Esophagus muscularis mucosa (tissue), 3 donors: ENCODE measurements around the gene SPTA1.

Experiments used
- CTCF ChIP-seq, 3 experiments: fragments of 200-600 bp in 2 of 3; fragments of 450-650 bp in 1 of 3; sonication (generic) in 2 of 3; IDR thresholded peaks; one replicate each; pipeline ENCODE4 v1.5.1; 2017 to 2019; ENCODE audit warnings: antibody characterized with exemption in 3 of 3, mild to moderate bottlenecking in 2 of 3, moderate library complexity in 1 of 3
- POLR2AphosphoS5 ChIP-seq, 2 donors: sonication (generic); formaldehyde crosslinking; IDR thresholded peaks; one replicate each; pipeline ENCODE4 v1.6.1; 2017; ENCODE audit warnings: antibody characterized with exemption in 2 of 2

DNA sequence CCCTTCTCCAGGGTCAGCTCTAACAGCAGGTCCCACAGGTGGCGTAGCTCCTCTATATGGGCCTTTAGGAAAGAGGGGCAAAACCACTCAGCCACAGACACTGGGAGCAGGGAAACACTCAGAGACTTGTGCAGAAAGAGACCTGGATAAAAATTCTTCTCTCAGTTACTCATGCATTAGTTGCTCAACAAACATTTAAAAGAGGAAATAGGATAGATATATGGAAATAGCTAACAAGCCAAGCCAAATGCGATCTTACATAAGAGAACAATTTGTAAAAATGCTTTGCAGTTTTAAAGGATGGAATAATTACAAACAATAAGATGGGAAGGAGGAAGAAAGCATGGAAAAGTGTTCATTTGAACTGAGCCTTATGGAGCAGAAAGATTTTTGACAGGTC is 4.9 kb downstream of the SPTA1 start:
- TF ChIP-seq CTCF (IDR thresholded peaks at IDR 0.05) (no peak), POLR2AphosphoS5 (IDR thresholded peaks at IDR 0.05) (no peak)
